ENCODE data around the gene RNF114. TPM values are rescaled to one million over a fixed set of nuclear protein-coding genes. Genes with fewer than 3 reads are reported as not detected.

The RNF114 gene
- total and polyA plus RNA-seq, 2 donors (not counting 3 experiments of a cell fraction or from before 2014, with no cell fraction given): 45.8 to 81.7 TPM

DNA sequence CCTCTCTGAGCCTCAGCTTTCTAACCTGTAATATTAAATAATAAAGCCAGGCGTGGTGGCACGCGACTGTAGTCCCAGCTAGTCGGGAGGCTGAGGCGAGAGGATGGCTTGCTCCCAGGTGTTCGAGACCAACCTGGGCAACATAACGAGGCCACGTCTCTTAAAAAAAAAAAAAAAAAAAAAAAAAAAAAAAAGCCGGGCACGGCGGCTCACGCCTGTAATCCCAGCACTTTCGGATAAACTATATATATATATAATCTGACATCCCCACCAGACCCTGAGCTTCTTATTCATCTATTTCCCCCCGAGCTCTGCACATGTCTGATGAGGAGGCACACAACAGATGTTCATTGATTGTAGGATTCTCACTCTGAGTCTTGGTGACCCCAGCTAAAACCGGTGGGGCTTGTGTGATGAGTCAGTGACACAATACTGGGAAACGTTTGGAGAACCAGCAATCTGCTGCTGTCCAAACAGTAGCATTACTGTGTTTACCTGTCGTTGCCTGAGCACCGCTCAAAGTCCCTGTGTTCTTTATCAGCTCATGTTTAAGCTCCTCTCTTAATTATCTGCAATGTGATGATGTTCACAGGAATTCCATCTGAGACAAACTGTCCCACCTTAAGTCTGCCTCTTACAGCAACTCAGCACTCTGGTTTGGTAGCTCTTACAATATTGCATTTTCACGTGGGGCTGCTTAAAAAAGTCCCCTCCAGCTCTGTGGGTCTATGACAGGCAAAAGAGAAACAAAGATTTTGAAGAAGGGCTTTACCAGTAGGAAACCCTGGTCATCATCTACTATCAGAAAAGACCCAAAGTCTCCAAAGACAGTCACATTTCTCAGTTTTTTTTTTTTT is 19.8 kb upstream of the RNF114 start:
- FAIRE-seq (peak; percentile 53), DNase-seq (ENCODE audit: low read depth, low spot score) (peak; percentile 35)
- H3K4me1 ChIP-seq (ENCODE audit: control insufficient read depth, extremely low read depth, insufficient read depth, low read length): peaks cover 17% of the 10 kb centered on the region
- no peaks in the 10 kb centered on the region for H3K9me1 ChIP-seq (replicated peaks; ENCODE audit: control insufficient read depth, extremely low read depth, insufficient read depth, low read length)
- no peaks in the 10 kb centered on the region for H3K27me3 ChIP-seq (ENCODE audit: control insufficient read depth in 2 of 2, insufficient read depth in 2 of 2, low read length in 2 of 2)
- H3K9me3 ChIP-seq (replicated peaks; ENCODE audit: control insufficient read depth, insufficient read depth, low read length): no peaks in the 10 kb centered on the region
- H3K27ac ChIP-seq (ENCODE audit: insufficient read depth, low read depth, low read length): peak overlapping the region; percentile 86
- BruUV-seq (replicated peaks): no TSS peak
- dilution Hi-C loops (cut with MboI; ENCODE audit: extremely low pct_ligation_motif_present, low sequenced_read_pairs): no loop called here
- intact Hi-C loops (cut with micrococcal nuclease): no loop called here
- TF ChIP-seq JUN (IDR thresholded peaks at IDR 0.05; ENCODE audit: borderline replicate concordance, insufficient read depth, insufficient read length, low read depth) (no peak), CTCF (IDR thresholded peaks at IDR 0.05; ENCODE audit: extremely low read depth in 1 of 2, insufficient read depth in 1 of 2, low read depth in 1 of 2, low read length in 2 of 2) (no peak), POLR2AphosphoS5 (IDR thresholded peaks at IDR 0.05; ENCODE audit: insufficient read depth, low read depth, low read length) (no peak), MYC (IDR thresholded peaks at IDR 0.05; ENCODE audit: low read depth, low read length) (no peak), FOS (IDR thresholded peaks at IDR 0.05; ENCODE audit: borderline replicate concordance, insufficient read depth, low read length) (no peak), GATA2 (IDR thresholded peaks at IDR 0.05; ENCODE audit: insufficient read depth, insufficient read length, low read depth, low read length) (no peak), POLR2A (IDR thresholded peaks at IDR 0.05; ENCODE audit: low read depth, low read length) (no peak), EZH2 (IDR thresholded peaks at IDR 0.05; ENCODE audit: borderline replicate concordance, low read depth, low read length, severe bottlenecking) (no peak)
- TF ChIP-seq, protein P1, sequence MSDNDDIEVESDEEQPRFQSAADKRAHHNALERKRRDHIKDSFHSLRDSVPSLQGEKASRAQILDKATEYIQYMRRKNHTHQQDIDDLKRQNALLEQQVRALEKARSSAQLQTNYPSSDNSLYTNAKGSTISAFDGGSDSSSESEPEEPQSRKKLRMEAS (IDR thresholded peaks at IDR 0.05; ENCODE audit: insufficient read depth, insufficient read length): no peak
- POLR2A ChIA-PET: interaction anchor here (0.7 kb wide), 1 partner anchor 19 kb away, joined by 3 read pairs; the partner anchor contains the start of gene RNF114
- H3K36me3 ChIP-seq (ENCODE audit: control insufficient read depth in 2 of 2, extremely low read depth in 1 of 2, insufficient read depth in 2 of 2, low read length in 2 of 2): no peaks in the 10 kb centered on the region
- H4K20me1 ChIP-seq (replicated peaks; ENCODE audit: control insufficient read depth, extremely low read depth, insufficient read depth, low read length): no peaks in the 10 kb centered on the region
- H3K79me2 ChIP-seq (ENCODE audit: control insufficient read depth, insufficient read depth, low read length): peaks cover 30% of the 10 kb centered on the region
- H3K4me2 ChIP-seq (ENCODE audit: insufficient read depth, low read length): peak overlapping the region; percentile 54
- H2AFZ ChIP-seq (ENCODE audit: low read depth, low read length): peak overlapping the region; percentile 72
- CTCF ChIA-PET: interaction anchor here (0.6 to 2.3 kb wide), 13 partner anchors 10 to 375 kb away, joined by 3 to 10 read pairs (median 4); partner anchors contain the start of gene RNF114
- H3K9ac ChIP-seq (replicated peaks; ENCODE audit: extremely low read depth, insufficient read depth, low read length): peak overlapping the region; percentile 88
- H3K4me3 ChIP-seq (replicated peaks in 1 of 3; ENCODE audit: insufficient read depth in 1 of 3, low read depth in 1 of 3, low read length in 3 of 3): peak overlapping the region in 2 of 3 experiments; percentile 54 to 89

All from endothelial cell of umbilical vein (primary cell).